AG04449 (cell line): ENCODE measurements around the gene FAXDC2.
"Not testable (repeated sequence)": the region's sequence is repeated elsewhere in the genome, so short reads cannot be mapped to it uniquely, and the experiment has no call there.

Experiments
- CTCF ChIA-PET: fragments of 350-600 bp; formaldehyde crosslinking; extraction: SDS; loops from one replicate; lab custom pipeline; 2021; ENCODE audit warnings: antibody characterized with exemption; lab: Yijun Ruan, JAX
- POLR2A ChIA-PET: fragments of 400-600, 350-600 bp; formaldehyde crosslinking; extraction: SDS; loops from one replicate; lab custom pipeline; 2020; ENCODE audit warnings: antibody characterized with exemption, inconsistent platforms; lab: Yijun Ruan, JAX
- DNase-seq: peaks from one replicate; pipeline ENCODE4 v3.0.0-alpha.2; 2010; ENCODE audit warnings: low read depth, low spot score
- H3K4me3 ChIP-seq: 2 replicates; pipeline ENCODE4 v1.5.1; 2011; ENCODE audit warnings: low read depth, mild to moderate bottlenecking, control low read depth, low read length
- CTCF ChIP-seq: IDR thresholded peaks from one replicate; pipeline ENCODE4 v1.5.1; 2011; ENCODE audit warnings: mild to moderate bottlenecking, moderate library complexity, low read length, control low read depth, inconsistent platforms; ENCODE audit not compliant: insufficient read depth; ENCODE audit errors: missing control alignments

The FAXDC2 gene

DNA sequence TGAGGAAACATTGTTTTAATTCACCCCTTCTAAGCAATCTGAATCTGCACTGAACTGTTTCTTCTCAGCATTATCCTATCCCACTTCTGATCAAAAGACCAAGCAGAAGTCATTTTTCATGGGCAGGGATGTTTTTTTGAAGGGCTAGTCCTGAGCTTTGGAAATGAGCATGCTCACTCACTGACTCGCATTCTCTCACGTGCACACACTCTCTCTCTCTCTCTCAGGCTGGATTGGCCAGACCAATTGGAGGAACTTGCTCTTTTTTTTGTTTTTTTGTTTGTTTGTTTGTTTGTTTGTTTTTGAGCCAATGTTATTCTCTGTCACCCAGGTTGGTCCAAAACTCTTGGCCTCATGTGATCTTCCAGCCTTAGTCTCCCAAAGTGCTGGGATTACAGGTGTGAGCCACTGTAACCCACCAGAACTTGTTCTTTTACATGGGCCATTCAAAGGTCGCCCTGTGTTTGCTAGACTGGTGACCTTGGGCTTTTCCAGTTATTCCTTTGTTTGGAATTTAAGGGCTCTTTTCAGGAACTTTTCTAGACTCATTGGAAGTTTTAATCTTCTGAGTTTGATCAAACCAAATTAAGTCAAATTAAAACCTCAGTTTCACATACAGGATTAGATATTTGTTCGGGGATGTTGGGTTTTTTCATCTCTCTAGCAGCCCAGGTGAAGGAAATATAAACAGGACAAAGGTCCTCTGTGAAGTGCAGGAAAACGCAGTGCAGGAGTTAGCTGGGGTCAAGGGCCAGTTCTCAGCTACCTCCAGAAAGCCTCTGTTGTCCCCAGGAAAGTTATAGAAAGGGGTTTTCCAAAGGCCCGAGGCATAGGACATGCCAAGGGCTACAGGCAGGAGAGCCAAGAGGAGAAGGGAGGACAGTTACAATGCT lies 13.1 kb downstream of the FAXDC2 start:
- no peak for DNase-seq
- TF ChIP-seq CTCF = no peak
- CTCF ChIA-PET = interaction anchor here (0.9 to 1.7 kb wide), 2 partner anchors 12 to 187 kb away, joined by 4 to 6 read pairs; no protein-coding TSS in a partner anchor
- no peak overlapping the region for H3K4me3 ChIP-seq
- POLR2A ChIA-PET = no interaction called here

DNA sequence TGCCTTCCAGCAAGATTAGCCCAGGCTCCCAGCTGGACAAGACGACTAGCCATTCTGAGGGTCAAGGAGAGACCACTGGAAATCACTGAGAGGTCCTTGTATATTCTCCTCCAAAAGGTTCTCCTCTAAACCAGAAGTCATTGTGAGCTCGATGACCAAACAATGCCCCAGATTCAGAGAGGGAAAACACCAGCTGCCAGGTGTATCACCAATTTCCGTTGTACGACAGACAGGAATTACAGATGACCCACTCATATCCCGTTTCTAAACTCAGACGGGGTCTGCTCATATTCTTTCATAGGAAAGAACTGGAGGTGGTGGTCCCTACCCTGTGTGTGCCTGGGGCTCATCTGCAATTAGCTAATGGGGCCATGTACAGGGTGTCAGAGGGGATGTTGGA lies 14.2 kb downstream of the FAXDC2 start:
- TF ChIP-seq CTCF = no peak
- no peak for DNase-seq
- no peak overlapping the region for H3K4me3 ChIP-seq
- POLR2A ChIA-PET = no interaction called here
- CTCF ChIA-PET = interaction anchor here (0.9 to 1.7 kb wide), 2 partner anchors 13 to 186 kb away, joined by 4 to 6 read pairs; no protein-coding TSS in a partner anchor

DNA sequence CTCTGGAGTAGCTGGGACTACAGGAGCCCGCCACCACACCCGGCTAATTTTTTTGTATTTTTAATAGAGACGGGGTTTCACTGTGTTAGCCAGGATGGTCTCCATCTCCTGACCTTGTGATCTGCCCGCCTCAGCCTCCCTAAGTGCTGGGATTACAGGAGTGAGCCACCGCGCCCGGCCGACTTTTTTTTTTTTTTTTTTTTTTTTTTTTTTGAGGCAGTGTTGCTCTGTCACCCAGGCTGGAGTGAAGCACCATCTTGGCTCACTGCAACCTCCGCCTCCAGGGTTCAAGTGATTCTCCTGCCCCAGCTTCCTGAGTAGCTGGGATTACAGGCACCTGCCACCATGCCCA lies 14.7 kb downstream of the FAXDC2 start:
- DNase-seq, POLR2A ChIA-PET, H3K4me3 ChIP-seq: not testable (repeated sequence)
- CTCF ChIA-PET = interaction anchor here (1.7 kb wide), 1 partner anchor 13 kb away, joined by 4 read pairs; no protein-coding TSS in a partner anchor

GRCh38 chr5:154834053-154834452 lies 16.4 kb downstream of the FAXDC2 start:
- ChIA-PET CTCF (interaction anchor here (0.7 to 1.3 kb wide), 3 partner anchors 11 to 113 kb away, joined by 3 read pairs; no protein-coding TSS in a partner anchor), POLR2A (no interaction called here)
- H3K4me3 ChIP-seq = no peak overlapping the region
- no peak for TF ChIP-seq CTCF
- no peak for DNase-seq

- POLR2A ChIA-PET, DNase-seq, H3K4me3 ChIP-seq: not testable (repeated sequence)
- CTCF ChIA-PET = interaction anchor here (0.7 to 1.0 kb wide), 2 partner anchors 23 to 182 kb away, joined by 3 read pairs; no protein-coding TSS in a partner anchor
Observed at GRCh38 chr5:154832804-154833203, 17.6 kb downstream of the FAXDC2 start.

DNA sequence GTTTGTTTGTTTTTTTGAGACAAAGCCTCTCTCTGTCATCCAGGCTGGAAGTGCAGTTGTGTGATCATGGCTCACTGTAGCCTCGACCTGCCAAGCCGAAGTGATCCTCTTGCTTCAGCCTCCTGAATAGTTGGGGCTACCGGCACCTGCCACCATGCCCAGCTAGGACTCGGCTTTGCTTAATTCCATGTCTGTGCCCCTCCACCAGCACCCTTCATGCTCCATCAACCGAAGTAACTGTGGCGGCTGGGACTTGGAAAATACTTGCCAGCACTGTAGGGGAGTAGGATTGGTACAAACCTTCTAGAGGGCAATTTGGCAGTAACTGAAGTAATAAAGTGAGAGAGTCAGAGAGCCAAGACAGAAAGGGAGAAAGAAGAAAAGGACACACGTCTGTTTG lies 19.0 kb downstream of the FAXDC2 start:
- ChIA-PET CTCF (no interaction called here), POLR2A (interaction anchor here (0.8 kb wide), 1 partner anchor 606 kb away, joined by 5 read pairs; no protein-coding TSS in a partner anchor)
- no peak for DNase-seq
- no peak overlapping the region for H3K4me3 ChIP-seq
- TF ChIP-seq CTCF = no peak

DNA sequence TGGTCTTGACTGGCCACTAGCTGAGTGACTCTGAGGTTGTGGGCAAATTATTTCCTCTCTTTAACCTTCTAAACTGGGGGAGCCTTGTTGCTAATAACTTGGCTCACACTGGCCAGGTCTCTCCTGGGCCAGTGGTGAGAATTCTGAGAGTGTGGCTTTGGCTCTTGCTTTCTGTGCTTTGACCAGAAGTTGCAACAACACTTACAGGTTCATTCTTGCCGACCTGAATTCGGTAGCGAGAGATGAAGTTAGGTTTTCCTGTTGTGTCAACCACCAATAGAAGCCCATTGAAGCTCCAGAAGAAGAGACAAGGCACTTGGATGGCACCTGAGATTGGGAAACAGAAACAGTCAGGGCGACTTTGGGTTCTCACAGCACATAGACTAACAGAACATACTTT lies 19.8 kb downstream of the FAXDC2 start:
- no peak overlapping the region for H3K4me3 ChIP-seq
- POLR2A ChIA-PET = no interaction called here
- no peak for TF ChIP-seq CTCF
- DNase-seq = no peak
- CTCF ChIA-PET = no interaction called here
